GM12874 (cell line): ENCODE results near the gene TMEM185A.

Experiments
- CTCF ChIP-seq: IDR thresholded peaks from 2 replicates; pipeline ENCODE4 v1.5.1; 2011; ENCODE audit warnings: low read depth, mild to moderate bottlenecking, control low read depth, low read length, moderate library complexity; ENCODE audit not compliant: insufficient read depth

TMEM185A gene

GRCh38 chrX:149641835-149642234 is 10.2 kb upstream of the TMEM185A start:
- no peak for TF ChIP-seq CTCF

- no peak for TF ChIP-seq CTCF
Measured at GRCh38 chrX:149641432-149641831, 9.8 kb upstream of the TMEM185A start.

- no peak for TF ChIP-seq CTCF
Measured at GRCh38 chrX:149639568-149639967, 8.0 kb upstream of the TMEM185A start.

GRCh38 chrX:149638860-149639259 is 7.3 kb upstream of the TMEM185A start:
- TF ChIP-seq CTCF: no peak

- no peak for TF ChIP-seq CTCF
Measured at GRCh38 chrX:149633511-149633910, 1.9 kb upstream of the TMEM185A start.

- TF ChIP-seq CTCF: no peak
Measured at GRCh38 chrX:149630681-149631233, 835 bp downstream of the TMEM185A start.

- TF ChIP-seq CTCF: no peak
Measured at GRCh38 chrX:149629730-149630387, 1.7 kb downstream of the TMEM185A start.

- TF ChIP-seq CTCF: no peak
Measured at GRCh38 chrX:149628768-149629167, 2.8 kb downstream of the TMEM185A start.
